Activated T-cell treated with anti-CD3 and anti-CD28 coated beads, Interleukin-2, amount 50 U/mL, for 72 hours (primary cell): Measurements from ENCODE around the gene KIF18A. TPM values are rescaled to one million over a fixed set of nuclear protein-coding genes. Genes with fewer than 3 reads are reported as not detected.

ENCODE experiments used
- ATAC-seq, 2 donors: fragments of 150-1000 bp; cut with Tn5 transposase; replicated peaks in 1 of 2; 2 replicates each; pipeline ENCODE4 v1.10.0; 2021; ENCODE audit warnings: moderate library complexity in 2 of 2, mild to moderate bottlenecking in 1 of 2
- DNase-seq, 2 donors: peaks; one replicate each; pipeline ENCODE4 v3.0.0; 2021 to 2022; ENCODE audit warnings: mixed read lengths in 1 of 2
- H3K27ac Mint-ChIP-seq: one replicate; pipeline ENCODE4 v1.8.0; 2022; ENCODE audit warnings: mild to moderate bottlenecking, moderate library complexity, mixed read lengths
- H3K27me3 Mint-ChIP-seq: one replicate; pipeline ENCODE4 v1.8.0; 2022; ENCODE audit warnings: low read depth, mixed read lengths
- H3K36me3 Mint-ChIP-seq, 2 donors: one replicate each; pipeline ENCODE4 v1.8.0; 2022; ENCODE audit warnings: mixed read lengths in 2 of 2, mild to moderate bottlenecking in 1 of 2; ENCODE audit not compliant: insufficient read depth in 2 of 2
- H3K4me1 Mint-ChIP-seq: one replicate; pipeline ENCODE4 v1.8.0; 2022; ENCODE audit warnings: low read depth, mixed read lengths
- H3K4me3 Mint-ChIP-seq, 2 donors: one replicate each; pipeline ENCODE4 v1.8.0; 2022; ENCODE audit warnings: mild to moderate bottlenecking in 2 of 2, mixed read lengths in 2 of 2, moderate library complexity in 2 of 2
- H3K9me3 Mint-ChIP-seq, 2 donors: one replicate each; pipeline ENCODE4 v1.8.0; 2022; ENCODE audit warnings: mixed read lengths in 2 of 2
- total RNA-seq, 2 donors: library from RNA; stranded (reverse); gene quantifications; one replicate each; pipeline ENCODE4 v1.2.3, GENCODE V29; 2022

Gene KIF18A
- total RNA-seq, 2 donors from 2014 or later = 26.6 to 29.2 TPM

DNA sequence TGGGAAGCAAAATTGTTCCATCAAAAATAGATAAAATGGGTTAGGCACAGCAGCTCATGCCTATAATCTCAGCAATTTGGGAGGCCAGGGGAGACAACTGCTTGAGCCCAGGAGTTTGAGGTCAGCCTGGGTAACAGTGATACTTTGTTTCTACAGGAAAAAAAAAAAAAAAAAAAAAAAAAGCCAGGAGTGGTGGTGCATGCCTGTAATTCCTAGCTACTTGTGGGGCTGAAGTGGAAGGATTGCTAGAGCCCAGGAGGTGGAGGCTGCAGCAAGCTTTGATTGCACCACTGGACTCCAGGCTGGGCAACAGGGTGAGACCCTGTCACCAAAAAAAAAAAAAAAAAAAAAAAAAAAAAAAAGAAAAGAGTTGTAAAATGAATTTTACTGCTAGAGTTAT lies 49.6 kb downstream of the KIF18A start:
- ATAC-seq (no peak), DNase-seq (no peak)
- H3K9me3 Mint-ChIP-seq = no peaks in the 10 kb centered on the region
- no peaks in the 10 kb centered on the region for H3K4me1 Mint-ChIP-seq
- H3K4me3 Mint-ChIP-seq = no peak overlapping the region
- no peak overlapping the region for H3K27ac Mint-ChIP-seq
- peaks cover 0 to 14% of the 10 kb centered on the region in 2 donors for H3K36me3 Mint-ChIP-seq
- H3K27me3 Mint-ChIP-seq = no peaks in the 10 kb centered on the region

DNA sequence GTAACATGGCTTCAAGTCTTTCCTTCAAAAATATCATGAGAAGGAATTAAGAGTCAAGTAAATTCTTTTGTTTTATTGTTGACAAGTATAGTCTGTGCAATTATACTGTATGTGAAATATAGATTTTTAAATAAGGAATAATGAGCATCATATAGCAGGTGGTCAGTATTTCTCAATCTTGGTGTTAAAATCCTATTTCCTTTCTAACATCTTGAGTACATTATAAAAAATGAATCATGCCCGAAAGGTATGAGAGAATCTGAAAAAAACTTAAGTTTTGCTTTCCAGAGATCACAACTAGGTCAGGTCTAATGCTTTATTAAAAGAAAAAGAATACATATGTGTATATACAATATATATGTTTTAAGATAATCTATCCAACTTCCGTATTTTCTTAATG lies 53.1 kb downstream of the KIF18A start:
- Mint-ChIP-seq H3K4me3 (no peak overlapping the region), H3K9me3 (no peaks in the 10 kb centered on the region), H3K27me3 (no peaks in the 10 kb centered on the region), H3K36me3 (peaks cover 0 to 8% of the 10 kb centered on the region in 2 donors), H3K27ac (no peak overlapping the region), H3K4me1 (no peaks in the 10 kb centered on the region)
- no peak for DNase-seq
- ATAC-seq = no peak

DNA sequence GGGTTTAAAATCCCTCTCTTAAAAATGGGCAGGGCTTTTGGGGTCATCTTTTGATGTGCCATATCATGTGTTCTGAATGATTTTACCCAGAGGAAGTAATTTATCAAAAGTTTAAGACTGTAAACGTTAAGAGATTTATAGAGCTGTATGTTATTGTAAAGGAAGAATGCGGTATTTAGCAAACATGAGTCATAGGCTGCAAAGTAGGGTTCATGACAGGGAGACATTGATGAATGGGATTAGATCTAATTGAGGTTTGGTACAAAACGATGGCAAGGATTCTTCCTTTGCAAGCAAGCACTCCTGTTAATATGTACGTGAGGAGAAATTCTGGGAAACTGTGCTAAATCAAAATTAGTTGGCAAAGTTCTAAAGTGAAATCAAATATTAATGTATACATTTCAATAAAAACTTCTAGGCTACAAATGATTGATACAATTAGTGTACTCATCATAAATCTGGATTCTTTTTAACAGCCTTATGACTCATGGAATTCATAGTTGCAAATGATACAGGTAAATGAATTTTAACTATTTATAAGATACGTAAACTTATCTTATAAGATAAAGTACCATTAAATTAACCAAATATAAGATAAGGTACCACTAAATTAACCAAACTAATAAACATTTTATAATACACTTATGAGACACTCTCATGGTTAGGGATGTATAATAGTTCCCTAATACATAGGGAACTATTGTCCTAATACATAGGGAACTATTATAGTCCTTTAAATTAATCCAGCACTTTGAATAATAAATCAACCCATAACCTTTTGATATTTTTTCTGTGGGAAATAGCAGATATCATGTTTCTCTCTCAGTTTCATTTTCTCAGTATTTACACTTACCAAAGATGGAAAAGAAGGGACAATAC lies 58.4 kb downstream of the KIF18A start:
- H3K9me3 Mint-ChIP-seq = no peaks in the 10 kb centered on the region
- ATAC-seq = no peak
- H3K36me3 Mint-ChIP-seq = peaks cover 1 to 3% of the 10 kb centered on the region in 2 donors
- DNase-seq = no peak
- H3K4me1 Mint-ChIP-seq = no peaks in the 10 kb centered on the region
- H3K27ac Mint-ChIP-seq = no peak overlapping the region
- no peaks in the 10 kb centered on the region for H3K27me3 Mint-ChIP-seq
- no peak overlapping the region for H3K4me3 Mint-ChIP-seq

GRCh38 chr11:28048812-28049211 lies 59.1 kb downstream of the KIF18A start:
- Mint-ChIP-seq H3K4me1 (no peaks in the 10 kb centered on the region), H3K4me3 (no peak overlapping the region), H3K9me3 (no peaks in the 10 kb centered on the region), H3K27me3 (no peaks in the 10 kb centered on the region), H3K27ac (no peak overlapping the region), H3K36me3 (peaks cover 1 to 3% of the 10 kb centered on the region in 2 donors)
- ATAC-seq (no peak), DNase-seq (no peak)

DNA sequence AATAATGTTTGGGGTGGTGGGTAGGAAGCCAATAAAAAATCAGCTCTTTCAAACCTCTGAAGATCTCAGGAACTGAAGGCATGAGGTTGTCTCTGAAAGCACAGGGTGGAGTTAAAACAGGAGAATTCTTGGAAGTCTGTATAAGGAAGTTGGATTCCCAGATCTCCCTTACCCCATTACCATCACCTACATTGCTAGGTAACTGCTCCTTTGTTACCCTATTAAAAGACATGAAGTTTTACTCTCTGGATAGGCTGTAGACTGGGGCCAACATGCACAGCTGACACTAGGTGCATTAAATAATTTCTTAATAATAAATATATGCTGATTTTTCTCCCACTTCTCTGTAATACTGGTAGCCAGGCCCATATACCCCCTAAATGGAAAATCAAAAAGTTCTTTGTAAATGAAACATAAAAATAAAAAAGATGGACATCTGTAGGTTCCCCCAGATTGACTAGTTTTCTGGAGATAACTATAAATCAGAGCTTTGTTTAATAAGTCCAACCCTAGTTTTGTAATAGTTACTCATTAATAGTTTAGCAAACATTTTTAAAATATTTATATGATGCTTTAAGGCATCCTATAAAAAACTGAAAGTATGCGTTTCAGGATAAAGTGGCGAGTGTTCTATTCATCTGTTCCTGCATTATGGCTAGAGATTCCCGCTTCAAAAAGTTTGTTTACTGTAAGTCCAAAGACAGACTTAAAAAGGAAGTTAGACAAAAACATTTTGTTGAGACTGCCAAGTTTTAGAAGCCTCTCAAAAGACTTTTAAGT lies 63.8 kb downstream of the KIF18A start:
- H3K27me3 Mint-ChIP-seq = no peaks in the 10 kb centered on the region
- H3K27ac Mint-ChIP-seq = no peak overlapping the region
- DNase-seq (no peak), ATAC-seq (no peak)
- no peaks in the 10 kb centered on the region for H3K4me1 Mint-ChIP-seq
- H3K36me3 Mint-ChIP-seq = peaks cover 1 to 3% of the 10 kb centered on the region in 2 donors
- H3K9me3 Mint-ChIP-seq = no peaks in the 10 kb centered on the region
- H3K4me3 Mint-ChIP-seq = no peak overlapping the region

GRCh38 chr11:28040384-28040783 lies 67.6 kb downstream of the KIF18A start:
- H3K4me1 Mint-ChIP-seq = no peaks in the 10 kb centered on the region
- H3K27ac Mint-ChIP-seq = no peak overlapping the region

DNA sequence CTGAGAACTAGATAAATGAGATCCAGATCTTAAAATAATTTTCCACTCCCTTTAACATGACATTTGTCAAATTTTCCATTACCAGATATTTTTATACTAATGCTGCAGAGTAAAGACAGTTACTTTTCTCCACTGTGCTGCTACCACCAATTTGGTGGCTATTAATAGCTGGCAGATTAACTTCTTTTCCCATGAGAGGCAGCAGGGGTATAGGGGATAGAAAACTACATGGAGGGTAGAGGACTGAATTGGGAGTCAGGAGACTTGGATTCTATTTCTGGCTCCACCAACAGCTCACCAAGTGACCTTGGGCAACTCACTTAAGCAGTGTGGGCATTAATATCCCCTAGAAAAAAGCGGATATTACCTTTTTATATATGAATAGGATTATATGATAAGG lies 69.2 kb downstream of the KIF18A start:
- no peak for ATAC-seq
- no peak for DNase-seq
- Mint-ChIP-seq H3K27me3 (no peaks in the 10 kb centered on the region), H3K4me1 (no peaks in the 10 kb centered on the region), H3K36me3 (peaks cover 3 to 6% of the 10 kb centered on the region in 2 donors), H3K4me3 (no peak overlapping the region), H3K27ac (no peak overlapping the region), H3K9me3 (no peaks in the 10 kb centered on the region)

More at GRCh38 chr11:28040384-28040783, 67.6 kb downstream of the KIF18A start:
- no peak overlapping the region for H3K4me3 Mint-ChIP-seq
- no peak for DNase-seq
- no peak for ATAC-seq
- H3K27me3 Mint-ChIP-seq = no peaks in the 10 kb centered on the region
- H3K36me3 Mint-ChIP-seq = peaks cover 3% of the 10 kb centered on the region in 2 donors
- H3K9me3 Mint-ChIP-seq = no peaks in the 10 kb centered on the region

- ATAC-seq (no peak), DNase-seq (no peak)
- Mint-ChIP-seq H3K4me1 (no peaks in the 10 kb centered on the region), H3K4me3 (no peak overlapping the region), H3K9me3 (peaks cover 0 to 4% of the 10 kb centered on the region in 2 donors), H3K27ac (no peak overlapping the region), H3K36me3 (peaks cover 7 to 15% of the 10 kb centered on the region in 2 donors), H3K27me3 (no peaks in the 10 kb centered on the region)
Measured at GRCh38 chr11:28026634-28027290, 81.2 kb downstream of the KIF18A start.

DNA sequence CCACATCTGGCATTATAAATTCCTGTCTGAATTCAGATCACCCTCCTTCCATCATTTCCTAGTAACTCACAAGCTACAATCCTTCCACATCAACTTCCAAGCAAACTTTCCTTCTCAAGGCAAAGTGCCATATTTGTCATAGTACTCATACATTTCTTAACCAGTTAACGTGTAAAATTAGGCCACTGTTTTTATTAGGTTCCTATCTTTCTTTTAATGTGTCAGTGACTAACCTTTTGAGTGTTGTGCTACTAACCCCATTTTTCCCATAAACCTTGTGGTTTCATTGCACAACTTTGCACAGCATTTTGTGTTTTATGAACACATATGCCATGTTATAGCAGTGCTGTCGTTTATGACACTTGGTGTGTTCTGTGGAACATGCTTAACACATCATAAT lies 90.1 kb downstream of the KIF18A start:
- Mint-ChIP-seq H3K4me1 (no peaks in the 10 kb centered on the region), H3K27me3 (no peaks in the 10 kb centered on the region), H3K4me3 (no peak overlapping the region), H3K9me3 (no peaks in the 10 kb centered on the region), H3K36me3 (peaks cover 0 to 6% of the 10 kb centered on the region in 2 donors), H3K27ac (no peak overlapping the region)
- no peak for ATAC-seq
- DNase-seq = no peak

GRCh38 chr11:28011813-28012212 lies 96.1 kb downstream of the KIF18A start:
- no peak for ATAC-seq
- no peak overlapping the region for H3K4me3 Mint-ChIP-seq
- no peaks in the 10 kb centered on the region for H3K27me3 Mint-ChIP-seq
- no peak overlapping the region for H3K27ac Mint-ChIP-seq
- H3K36me3 Mint-ChIP-seq = no peaks in the 10 kb centered on the region
- H3K4me1 Mint-ChIP-seq = no peaks in the 10 kb centered on the region
- no peaks in the 10 kb centered on the region for H3K9me3 Mint-ChIP-seq
- DNase-seq = no peak

- DNase-seq (no peak), ATAC-seq (no peak)
- H3K4me1 Mint-ChIP-seq = no peaks in the 10 kb centered on the region
- no peaks in the 10 kb centered on the region for H3K36me3 Mint-ChIP-seq
- H3K4me3 Mint-ChIP-seq = no peak overlapping the region
- no peaks in the 10 kb centered on the region for H3K27me3 Mint-ChIP-seq
- H3K27ac Mint-ChIP-seq = no peak overlapping the region
- H3K9me3 Mint-ChIP-seq = no peaks in the 10 kb centered on the region
Measured at GRCh38 chr11:28009996-28010395, 98.0 kb downstream of the KIF18A start.

DNA sequence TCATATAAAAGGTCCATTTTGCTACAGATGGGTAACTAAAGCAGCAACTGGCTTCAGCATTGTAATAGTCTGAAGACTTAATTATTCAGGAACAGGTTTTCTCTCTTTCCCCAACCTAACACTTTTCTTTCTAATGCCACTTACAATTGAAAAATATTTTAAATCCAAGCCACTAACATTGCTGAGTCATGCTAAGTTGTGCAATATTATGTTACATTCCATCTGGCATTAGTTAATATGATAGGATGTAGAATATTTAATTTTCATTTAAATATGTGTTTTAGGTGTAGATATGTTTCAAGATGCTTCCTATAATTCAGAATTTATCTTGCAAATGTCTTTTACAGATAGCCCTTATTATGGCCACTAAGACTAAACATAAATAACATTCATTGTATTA lies 98.6 kb downstream of the KIF18A start:
- no peaks in the 10 kb centered on the region for H3K9me3 Mint-ChIP-seq
- ATAC-seq = no peak
- no peak overlapping the region for H3K4me3 Mint-ChIP-seq

DNA sequence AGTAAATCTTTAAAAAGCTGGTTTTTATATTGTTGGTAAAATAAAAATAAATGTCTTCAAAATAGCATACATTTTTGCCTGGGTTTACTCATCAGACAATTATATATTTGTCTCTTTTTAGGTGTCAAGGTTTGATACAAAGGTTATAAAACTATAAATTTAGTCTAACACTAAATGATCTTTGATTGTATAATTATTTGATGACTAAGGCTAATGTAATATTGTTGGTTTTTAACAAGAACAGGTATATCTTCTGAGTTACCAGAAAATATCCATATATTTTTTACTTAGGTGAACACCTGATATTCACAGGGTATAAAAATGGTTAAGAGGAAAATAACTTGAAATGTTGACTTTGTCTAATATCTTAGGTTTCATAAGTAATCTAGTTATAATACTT lies 104.3 kb downstream of the KIF18A start:
- H3K27me3 Mint-ChIP-seq = no peaks in the 10 kb centered on the region
- H3K27ac Mint-ChIP-seq = no peak overlapping the region
- H3K4me1 Mint-ChIP-seq = no peaks in the 10 kb centered on the region
- peaks cover 8 to 10% of the 10 kb centered on the region in 2 donors for H3K36me3 Mint-ChIP-seq
- peaks cover 10 to 11% of the 10 kb centered on the region in 2 donors for H3K9me3 Mint-ChIP-seq
- no peak overlapping the region for H3K4me3 Mint-ChIP-seq
- ATAC-seq (no peak), DNase-seq (no peak)

More for the DNA sequence above, 98.6 kb downstream of the KIF18A start:
- H3K4me1 Mint-ChIP-seq = no peaks in the 10 kb centered on the region
- no peak for DNase-seq
- H3K36me3 Mint-ChIP-seq = no peaks in the 10 kb centered on the region
- no peaks in the 10 kb centered on the region for H3K27me3 Mint-ChIP-seq
- no peak overlapping the region for H3K27ac Mint-ChIP-seq
